GM12872 (cell line): Measurements from ENCODE around the gene ABL2.

Source experiments
- CTCF ChIP-seq: IDR thresholded peaks from 3 replicates; pipeline ENCODE4 v1.5.1; 2011; ENCODE audit warnings: low read depth, mild to moderate bottlenecking, low read length, moderate library complexity; ENCODE audit not compliant: insufficient read depth

The ABL2 gene

GRCh38 chr1:179205284-179205683 is 24.2 kb downstream of the ABL2 start:
- no peak for TF ChIP-seq CTCF

- TF ChIP-seq CTCF, result no peak
Measured at GRCh38 chr1:179202161-179202560, 27.3 kb downstream of the ABL2 start.

DNA sequence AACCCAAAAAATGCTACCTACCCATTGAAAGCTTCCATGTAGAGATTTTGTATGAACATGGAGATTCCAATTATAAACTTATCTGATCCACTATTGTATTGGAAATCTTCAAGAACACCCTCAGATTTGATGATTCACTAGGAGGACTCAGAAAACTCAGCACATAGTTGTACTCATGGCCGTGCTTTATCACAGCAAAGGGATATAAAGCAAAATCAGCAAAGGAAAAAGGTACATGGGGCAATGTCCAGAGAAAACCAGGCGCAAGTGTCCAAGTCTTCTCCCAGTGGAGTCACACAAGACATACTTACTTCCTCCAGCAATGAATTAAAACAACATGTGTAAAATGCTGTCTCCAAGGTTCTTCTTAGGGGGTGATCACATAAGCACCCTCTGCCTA is 28.9 kb downstream of the ABL2 start:
- no peak for TF ChIP-seq CTCF

DNA sequence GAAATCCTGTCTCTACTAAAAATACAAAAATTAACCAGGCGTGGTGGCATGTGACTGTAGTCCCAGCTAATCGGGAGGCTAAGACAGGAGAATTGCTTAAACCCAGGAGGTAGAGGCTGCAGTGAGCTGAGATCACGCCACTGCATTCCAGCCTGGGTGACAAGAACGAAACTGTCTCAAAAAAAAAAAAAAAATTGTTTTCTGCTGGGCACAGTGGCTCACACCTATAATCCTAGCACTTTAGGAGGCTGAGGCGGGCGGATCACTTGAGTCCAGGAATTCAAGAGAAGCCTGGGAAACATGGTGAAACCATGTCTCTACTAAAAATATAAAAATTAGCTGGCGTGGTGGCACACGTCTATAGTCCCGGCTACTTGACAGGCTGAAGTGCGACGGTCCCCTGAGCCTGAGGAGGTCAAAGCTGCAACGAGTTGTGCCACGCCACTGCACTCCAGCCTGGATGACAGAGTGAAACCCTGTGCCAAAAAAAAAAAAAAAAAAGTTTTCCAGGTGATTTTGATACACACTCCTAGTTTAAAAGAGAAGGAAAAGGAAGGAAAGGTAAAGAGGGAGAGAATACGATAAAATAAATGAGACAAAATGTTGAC is 31.7 kb downstream of the ABL2 start:
- TF ChIP-seq CTCF, result no peak

- no peak for TF ChIP-seq CTCF
Measured at GRCh38 chr1:179195376-179195775, 34.1 kb downstream of the ABL2 start.

GRCh38 chr1:179194068-179194537 is 35.4 kb downstream of the ABL2 start:
- no peak for TF ChIP-seq CTCF

DNA sequence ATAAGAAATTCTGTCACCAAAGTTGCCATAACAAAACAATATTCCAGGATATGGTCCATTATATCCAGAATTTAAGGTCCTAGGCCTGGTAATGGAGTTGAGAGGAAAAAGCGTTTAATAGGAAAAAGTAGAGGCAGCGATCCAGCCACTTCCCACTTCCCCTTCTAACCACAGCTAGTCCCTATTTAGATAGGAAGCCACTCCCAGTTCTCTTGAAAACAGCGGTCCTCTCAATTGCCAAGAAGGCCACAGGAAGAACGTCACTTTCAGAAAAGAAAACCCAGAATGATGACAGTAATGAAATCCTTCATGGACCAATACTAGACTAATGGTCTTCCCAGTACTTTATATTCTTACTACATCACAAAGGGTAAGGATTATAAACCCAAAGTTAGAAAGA is 38.6 kb downstream of the ABL2 start:
- no peak for TF ChIP-seq CTCF
